Tibial nerve (tissue), 4 donors: ENCODE measurements around the gene NET1. TPM values are rescaled to one million over a fixed set of nuclear protein-coding genes. Genes with fewer than 3 reads are reported as not detected.
A peak's percentile ranks its signal among the peaks of the same experiment; 100 is the strongest.

ENCODE experiments used
- DNase-seq, 2 donors: peaks; one replicate each; pipeline ENCODE4 v3.0.0-alpha.2; 2019; ENCODE audit warnings: low spot score in 2 of 2
- H3K27ac ChIP-seq, 4 donors: fragments of 200-600 bp; sonication (generic) in 3 of 4; one replicate each; pipeline ENCODE4 v1.5.1; 2017 to 2019; ENCODE audit warnings: mild to moderate bottlenecking in 1 of 4
- H3K27me3 ChIP-seq, 2 donors: fragments of 200-600 bp; sonication (generic) in 1 of 2; one replicate each; pipeline versions ENCODE4 v1.5.1 to v1.6.0; 2017 to 2019
- H3K36me3 ChIP-seq, 3 donors: fragments of 200-600 bp; sonication (generic); one replicate each; pipeline ENCODE4 v1.5.1; 2018 to 2019
- H3K4me1 ChIP-seq, 4 donors: fragments of 200-600 bp; sonication (generic) in 3 of 4; one replicate each; pipeline ENCODE4 v1.5.1; 2017 to 2019
- H3K4me3 ChIP-seq, 4 donors: fragments of 200-600 bp; sonication (generic) in 3 of 4; one replicate each; pipeline ENCODE4 v1.5.1; 2017 to 2019; ENCODE audit warnings: mild to moderate bottlenecking in 1 of 4, moderate library complexity in 1 of 4
- H3K9me3 ChIP-seq, 4 donors: fragments of 200-600 bp; sonication (generic) in 3 of 4; one replicate each; pipeline ENCODE4 v1.5.1; 2017 to 2019
- CTCF ChIP-seq, 5 experiments: fragments of 200-600 bp in 3 of 5; fragments of 450-650 bp in 2 of 5; sonication (generic) in 3 of 5; IDR thresholded peaks; one replicate each; pipeline ENCODE4 v1.5.1; 2016 to 2019; ENCODE audit warnings: antibody characterized with exemption in 5 of 5, mild to moderate bottlenecking in 3 of 5, moderate library complexity in 2 of 5
- EP300 ChIP-seq, 2 donors: sonication (generic); formaldehyde crosslinking; IDR thresholded peaks; one replicate each; pipeline ENCODE4 v1.6.1; 2017; ENCODE audit warnings: antibody characterized with exemption in 2 of 2, mild to moderate bottlenecking in 1 of 2
- POLR2A ChIP-seq, 2 donors: fragments of 450-650 bp; IDR thresholded peaks; one replicate each; pipeline ENCODE4 v1.6.1; 2017; ENCODE audit warnings: antibody characterized with exemption in 2 of 2, mild to moderate bottlenecking in 2 of 2, moderate library complexity in 2 of 2
- WGBS, 2 donors: methylation state at CpG; one replicate each; pipeline ENCODE4 v1.1.5; 2018; 5-methylcytosine and 5-hydroxymethylcytosine counted together
- total RNA-seq, 4 donors: library from RNA; depleted of rRNA; stranded (reverse); fragments of >200 nt; gene quantifications; one replicate each; pipeline ENCODE4 v1.1.0, GENCODE V29; 2016

Gene NET1
- total RNA-seq, 4 donors from 2014 or later, result 66.0 to 133 (median 91.3) TPM

- H3K4me1 ChIP-seq, result no peaks in the 10 kb centered on the region
- no peak overlapping the region for H3K4me3 ChIP-seq
- TF ChIP-seq POLR2A (IDR thresholded peaks at IDR 0.05), result no peak
- no peak for TF ChIP-seq EP300 (IDR thresholded peaks at IDR 0.05)
- no peak for TF ChIP-seq CTCF (IDR thresholded peaks at IDR 0.05)
- H3K36me3 ChIP-seq, result peaks cover 0 to 11% (median 0%) of the 10 kb centered on the region in 3 donors
- H3K27me3 ChIP-seq, result no peaks in the 10 kb centered on the region
- no peak overlapping the region for H3K27ac ChIP-seq
- 91 to 94% methylated on average over 3 of the region's 3 CpGs for WGBS, 2 donors
- DNase-seq, result no peak
- peaks cover 0 to 4% (median 0%) of the 10 kb centered on the region in 4 donors for H3K9me3 ChIP-seq
Measured at GRCh38 chr10:5435328-5435727, 23.0 kb downstream of the NET1 start.

- no peaks in the 10 kb centered on the region for H3K9me3 ChIP-seq
- H3K4me1 ChIP-seq, result peaks cover 0 to 16% (median 6%) of the 10 kb centered on the region in 4 donors
- no peaks in the 10 kb centered on the region for H3K27me3 ChIP-seq
- TF ChIP-seq EP300 (IDR thresholded peaks at IDR 0.05) (no peak), CTCF (IDR thresholded peaks at IDR 0.05) (no peak)
- no peak overlapping the region for H3K4me3 ChIP-seq
- no peak overlapping the region for H3K27ac ChIP-seq
- no peaks in the 10 kb centered on the region for H3K36me3 ChIP-seq
- DNase-seq, result no peak
- 92 to 93% methylated on average over 2 of the region's 2 CpGs for WGBS, 2 donors
Measured at GRCh38 chr10:5440206-5440605, 27.8 kb downstream of the NET1 start.

DNA sequence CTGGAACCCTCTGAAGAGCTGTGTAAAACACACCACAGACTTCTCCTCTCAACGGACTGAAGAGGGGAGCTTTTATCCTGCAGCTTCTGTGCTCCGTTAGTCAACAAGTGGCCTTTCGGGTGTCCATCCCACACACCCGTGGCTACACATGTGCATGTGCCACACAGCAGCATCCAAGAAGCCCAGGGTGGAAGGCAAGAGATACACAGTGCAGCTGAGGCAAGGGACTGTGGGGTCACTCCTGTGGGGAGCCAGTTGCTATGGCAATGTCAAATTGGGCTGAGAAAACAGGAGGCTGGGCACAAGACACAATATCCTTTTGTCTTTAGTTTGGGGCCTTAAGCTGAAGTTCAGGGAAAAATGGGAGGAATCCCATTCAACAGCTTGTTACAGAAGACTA lies 28.7 kb downstream of the NET1 start:
- no peaks in the 10 kb centered on the region for H3K27me3 ChIP-seq
- H3K9me3 ChIP-seq, result no peaks in the 10 kb centered on the region
- H3K27ac ChIP-seq, result peak overlapping the region in 2 of 4 donors; percentile 3 to 39
- H3K4me1 ChIP-seq, result peaks cover 0 to 21% (median 6%) of the 10 kb centered on the region in 4 donors
- H3K4me3 ChIP-seq, result no peak overlapping the region
- H3K36me3 ChIP-seq, result no peaks in the 10 kb centered on the region
- TF ChIP-seq CTCF (IDR thresholded peaks at IDR 0.05), result no peak
- TF ChIP-seq POLR2A (IDR thresholded peaks at IDR 0.05), result no peak
- TF ChIP-seq EP300 (IDR thresholded peaks at IDR 0.05), result no peak
- no peak for DNase-seq
- WGBS, 2 donors, result 36 to 63% methylated on average over 4 of the region's 4 CpGs

DNA sequence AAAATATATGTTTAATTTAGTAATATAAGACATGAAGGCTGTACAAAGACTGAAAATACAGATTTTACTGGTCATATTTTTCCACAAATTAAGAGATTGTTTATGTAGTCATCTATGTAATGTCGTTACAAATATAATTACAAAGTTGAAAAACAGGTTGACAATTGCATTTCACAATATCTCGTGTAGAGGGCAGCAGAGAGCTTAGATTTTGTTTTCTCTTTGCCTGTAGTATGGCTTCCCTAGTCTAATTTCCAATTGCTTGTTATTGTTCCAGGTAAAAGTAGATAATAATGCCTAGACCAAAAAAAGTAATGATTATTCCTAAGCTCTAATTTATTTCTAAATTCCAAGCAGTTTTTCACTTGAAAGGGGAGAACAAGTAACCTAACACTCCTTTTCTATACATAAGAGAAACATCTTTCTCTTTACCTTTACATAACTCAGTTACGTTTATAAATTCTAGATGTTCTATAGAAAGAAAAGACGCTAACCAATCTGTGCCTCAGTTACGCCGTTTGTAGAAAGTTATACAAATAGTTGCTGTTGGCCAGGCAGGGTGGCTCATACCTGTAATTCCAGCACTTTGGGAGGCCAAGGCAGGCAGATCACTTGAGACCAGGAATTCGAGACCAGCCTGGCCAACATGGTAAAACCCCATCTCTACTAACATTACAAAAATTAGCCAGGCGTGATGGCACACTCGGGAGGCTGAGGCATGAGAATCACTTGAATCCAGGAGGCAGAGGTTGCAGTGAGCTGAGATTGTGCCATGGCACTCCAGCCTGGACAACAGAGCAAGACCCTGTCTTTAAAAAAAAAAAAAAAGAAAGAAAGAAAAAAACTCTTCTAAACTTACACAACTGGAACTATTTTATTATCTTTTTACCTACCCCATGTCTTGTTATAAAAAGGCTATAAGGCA lies 30.0 kb downstream of the NET1 start:
- WGBS, 2 donors, result 69 to 70% methylated on average over 9 of the region's 9 CpGs

More for the DNA sequence above, 30.0 kb downstream of the NET1 start:
- no peak for TF ChIP-seq POLR2A (IDR thresholded peaks at IDR 0.05)
- TF ChIP-seq CTCF (IDR thresholded peaks at IDR 0.05), result peak; percentile 67 to 79 (median 71)
- Histone ChIP-seq H3K27ac (no peak overlapping the region), H3K36me3 (no peaks in the 10 kb centered on the region), H3K4me1 (peaks cover 0 to 23% (median 6%) of the 10 kb centered on the region in 4 donors), H3K27me3 (no peaks in the 10 kb centered on the region), H3K4me3 (no peak overlapping the region), H3K9me3 (no peaks in the 10 kb centered on the region)
- peak in 1 of 2 donors; percentile 72 for DNase-seq
